Parathyroid adenoma (tissue), 2 donors: Measurements from ENCODE around the gene TDRD9.

Experiments used
- H2AFZ ChIP-seq: fragments of 300-600 bp; sonication (generic); one replicate; pipeline ENCODE4 v1.7.0; 2017; ENCODE audit warnings: antibody characterized with exemption, mild to moderate bottlenecking
- H3K27ac ChIP-seq: fragments of 300-600 bp; sonication (generic); one replicate; pipeline ENCODE4 v1.7.0; 2017
- H3K27me3 ChIP-seq: fragments of 300-600 bp; sonication (generic); one replicate; pipeline ENCODE4 v1.7.0; 2017; ENCODE audit warnings: low read length; ENCODE audit not compliant: control insufficient read depth, insufficient read depth
- H3K36me3 ChIP-seq: fragments of 300-600 bp; sonication (generic); one replicate; pipeline ENCODE4 v1.7.0; 2017; ENCODE audit warnings: low read length; ENCODE audit not compliant: control insufficient read depth, insufficient read depth
- H3K4me1 ChIP-seq: fragments of 300-600 bp; sonication (generic); one replicate; pipeline ENCODE4 v1.7.0; 2017; ENCODE audit warnings: control low read depth
- H3K4me2 ChIP-seq: fragments of 300-600 bp; sonication (generic); one replicate; pipeline ENCODE4 v1.7.0; 2017; ENCODE audit warnings: low read length
- H3K4me3 ChIP-seq: fragments of 300-600 bp; sonication (generic); one replicate; pipeline ENCODE4 v1.7.0; 2017; ENCODE audit warnings: low read depth, low read length
- H3K79me2 ChIP-seq: fragments of 300-600 bp; sonication (generic); one replicate; pipeline ENCODE4 v1.7.0; 2017; ENCODE audit warnings: control low read depth
- H3K9ac ChIP-seq: fragments of 300-600 bp; sonication (generic); one replicate; pipeline ENCODE4 v1.7.0; 2017; ENCODE audit warnings: mild to moderate bottlenecking
- H3K9me3 ChIP-seq: fragments of 300-600 bp; sonication (generic); one replicate; pipeline ENCODE4 v1.7.0; 2017; ENCODE audit warnings: low read length; ENCODE audit not compliant: control insufficient read depth
- CTCF ChIP-seq: fragments of 300-600 bp; sonication (generic); IDR thresholded peaks from one replicate; pipeline ENCODE4 v1.7.0; 2017; ENCODE audit warnings: antibody characterized with exemption, mild to moderate bottlenecking
- donor health status: primary hyperparathyroidism.

TDRD9 gene

GRCh38 chr14:104084251-104085002, 156.2 kb downstream of the TDRD9 start:
- no peaks in the 10 kb centered on the region for H3K27me3 ChIP-seq
- no peak for TF ChIP-seq CTCF
- H3K4me3 ChIP-seq, result no peak overlapping the region
- H3K9me3 ChIP-seq, result no peaks in the 10 kb centered on the region
- H3K4me1 ChIP-seq, result peaks cover 5% of the 10 kb centered on the region
- H3K36me3 ChIP-seq, result no peaks in the 10 kb centered on the region
- no peaks in the 10 kb centered on the region for H3K79me2 ChIP-seq
- no peak overlapping the region for H3K4me2 ChIP-seq
- H3K9ac ChIP-seq, result no peak overlapping the region
- no peak overlapping the region for H3K27ac ChIP-seq
- H2AFZ ChIP-seq, result no peak overlapping the region

DNA sequence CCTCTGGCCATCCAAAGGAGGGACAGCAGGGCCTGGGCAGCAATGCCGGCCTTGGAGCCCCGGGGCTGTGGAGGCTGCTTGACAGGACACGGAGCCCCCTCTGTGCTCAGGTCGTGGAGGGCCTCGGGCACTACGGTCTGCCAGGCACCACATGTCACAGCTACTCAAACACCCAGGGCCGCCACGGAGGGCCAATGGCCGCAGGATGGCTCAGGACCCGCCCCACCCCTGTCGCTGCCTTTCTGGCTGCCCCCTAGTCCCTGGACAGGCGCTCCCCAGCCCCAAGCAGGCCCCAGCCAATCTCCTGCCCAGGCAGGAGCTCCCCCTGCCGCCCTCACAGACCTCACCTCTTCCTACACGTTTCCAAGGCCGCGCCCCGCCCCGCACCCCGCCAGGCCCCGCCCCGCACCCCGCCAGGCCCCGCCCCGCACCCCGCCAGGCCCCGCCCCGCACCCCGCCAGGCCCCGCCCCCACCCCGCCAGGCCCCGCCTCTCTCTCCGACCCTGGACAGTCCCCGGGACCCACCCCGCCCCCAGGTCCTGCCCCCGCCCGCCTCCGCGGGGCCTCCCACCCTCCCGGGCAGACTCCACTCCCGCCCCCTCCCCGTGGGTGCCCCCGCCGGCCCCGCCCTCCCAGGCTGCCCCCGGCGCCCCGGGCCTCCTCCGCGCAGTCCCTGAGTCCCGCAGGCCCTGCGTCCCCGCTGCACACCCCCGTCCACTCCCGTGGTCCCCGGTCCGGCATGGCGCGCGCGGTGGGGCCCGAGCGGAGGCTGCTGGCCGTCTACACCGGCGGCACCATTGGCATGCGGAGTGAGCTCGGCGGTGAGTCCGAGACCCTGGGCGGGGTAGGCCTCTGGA, 157.0 kb downstream of the TDRD9 start, which contains the start of gene ASPG:
ASPG (plus strand) TSS at position 669 of the 857 bp plus-strand sequence; CDS start at position 740, 71 bp downstream.
- Histone ChIP-seq H3K4me3 (no peak within 1 kb of the TSS), H3K27ac (no peak within 1 kb of the TSS), H2AFZ (peak within 1 kb of the TSS; percentile 69), H3K4me2 (peak within 1 kb of the TSS; percentile 38), H3K27me3 (no peaks in the 10 kb centered on the region), H3K4me1 (peaks cover 5% of the 10 kb centered on the region), H3K79me2 (no peaks in the 10 kb centered on the region), H3K9ac (no peak within 1 kb of the TSS), H3K36me3 (no peaks in the 10 kb centered on the region), H3K9me3 (no peaks in the 10 kb centered on the region)
- no peak for TF ChIP-seq CTCF

GRCh38 chr14:104085889-104086201, 157.6 kb downstream of the TDRD9 start:
- peak overlapping the region; percentile 69 for H2AFZ ChIP-seq
- H3K9me3 ChIP-seq, result no peaks in the 10 kb centered on the region
- H3K9ac ChIP-seq, result no peak overlapping the region
- H3K4me3 ChIP-seq, result no peak overlapping the region
- peak overlapping the region; percentile 38 for H3K4me2 ChIP-seq
- H3K27ac ChIP-seq, result no peak overlapping the region
- H3K79me2 ChIP-seq, result no peaks in the 10 kb centered on the region
- no peaks in the 10 kb centered on the region for H3K27me3 ChIP-seq
- no peaks in the 10 kb centered on the region for H3K36me3 ChIP-seq
- no peak for TF ChIP-seq CTCF
- peaks cover 5% of the 10 kb centered on the region for H3K4me1 ChIP-seq

DNA sequence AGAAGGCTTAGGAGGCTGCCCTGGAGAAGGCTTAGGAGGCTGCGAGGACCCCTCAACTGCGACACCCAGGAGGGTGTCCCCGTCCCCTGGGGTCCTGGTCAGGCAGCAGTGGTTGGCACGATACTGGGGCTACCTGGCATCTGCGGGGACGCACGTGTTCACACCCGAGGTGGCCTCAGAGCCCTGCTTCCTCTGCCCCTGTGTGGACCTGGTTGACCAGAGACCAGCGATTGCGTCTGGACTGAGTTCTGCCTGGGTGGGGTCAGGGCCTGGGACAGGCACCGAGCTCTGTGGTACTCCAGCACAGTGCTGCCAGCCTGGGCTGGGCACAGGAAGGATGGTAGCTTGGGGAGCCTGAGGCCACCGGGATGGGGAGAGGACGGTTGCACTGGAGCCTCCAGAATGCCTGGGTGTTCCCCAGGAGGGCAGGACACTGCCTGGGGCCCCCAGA, 158.0 kb downstream of the TDRD9 start:
- Histone ChIP-seq H3K4me3 (no peak overlapping the region), H3K27ac (no peak overlapping the region), H3K79me2 (no peaks in the 10 kb centered on the region), H3K4me1 (peaks cover 5% of the 10 kb centered on the region), H3K36me3 (no peaks in the 10 kb centered on the region), H3K27me3 (no peaks in the 10 kb centered on the region), H2AFZ (no peak overlapping the region), H3K4me2 (no peak overlapping the region), H3K9ac (no peak overlapping the region), H3K9me3 (no peaks in the 10 kb centered on the region)
- no peak for TF ChIP-seq CTCF
